Measurements from ENCODE around the gene CLDN9. TPM values are rescaled to one million over a fixed set of nuclear protein-coding genes. Genes with fewer than 3 reads are reported as not detected.
"Not testable (repeated sequence)": the region's sequence is repeated elsewhere in the genome, so short reads cannot be mapped to it uniquely, and the experiment has no call there.

CLDN9 gene
- total and polyA plus RNA-seq, 2 experiments from 2014 or later = 0.09 TPM; not detected in 1

DNA sequence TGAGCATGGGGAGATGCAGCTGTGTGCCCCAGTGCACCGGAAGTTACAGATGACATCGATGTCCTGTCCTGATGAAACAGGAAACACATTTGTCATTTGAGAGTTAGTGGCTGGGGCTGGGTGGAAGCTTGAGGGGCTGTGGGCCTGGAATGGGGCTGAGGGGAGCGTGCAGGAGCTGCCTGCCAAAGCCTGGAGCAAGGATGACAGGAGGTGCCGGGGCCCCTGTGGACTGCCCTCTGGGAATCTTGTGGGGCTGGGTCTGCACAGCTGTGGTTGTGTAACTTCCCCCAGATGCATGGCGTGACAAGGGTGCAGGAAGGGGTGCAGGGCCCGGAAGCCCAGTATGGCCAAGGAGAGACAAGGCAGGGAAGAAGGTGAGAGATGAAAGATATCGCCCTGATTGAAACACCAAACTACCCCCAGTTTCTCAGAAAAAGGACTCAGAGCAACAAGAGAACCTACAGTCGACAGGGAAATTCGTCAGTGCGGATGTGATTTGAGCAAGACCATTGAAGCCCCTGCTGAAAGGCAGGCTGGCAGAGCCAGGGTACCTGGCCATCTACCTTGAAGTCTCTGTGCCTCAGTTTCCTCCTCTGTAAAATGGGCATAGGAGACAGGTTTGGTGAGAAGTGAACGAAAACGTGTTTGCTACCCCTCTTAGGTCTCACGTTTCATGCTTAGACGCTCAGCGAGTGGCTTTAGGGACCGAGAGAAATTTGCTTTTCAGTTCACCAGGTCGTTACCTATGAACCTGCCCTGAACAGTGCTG is 42.4 kb downstream of the CLDN9 start:
- Histone ChIP-seq H3F3A (ENCODE audit: insufficient read depth) (no peaks in the 10 kb centered on the region), H3K4me2 (ENCODE audit: unreplicated experiment) (no peak overlapping the region), H3K36me3 (ENCODE audit: low read depth) (no peaks in the 10 kb centered on the region), H3K27ac (no peak overlapping the region), H3K4me3 (no peak overlapping the region), H3K27me3 (replicated peaks; ENCODE audit: insufficient read depth) (0 out of 2 replicates have a peak, but pooled peaks cover 5% of the 10 kb centered on the region), H3K4me1 (ENCODE audit: insufficient read depth) (no peaks in the 10 kb centered on the region), H4K20me1 (ENCODE audit: insufficient read depth) (no peaks in the 10 kb centered on the region), H3K9me3 (ENCODE audit: low read depth) (no peaks in the 10 kb centered on the region), H3K79me2 (ENCODE audit: insufficient read depth) (no peaks in the 10 kb centered on the region), H2AFZ (no peak overlapping the region), H3K9me2 (ENCODE audit: insufficient read depth) (no peaks in the 10 kb centered on the region), H3K9ac (no peak overlapping the region)
- DNase-seq = no peak
- in situ Hi-C loops (cut with MboI) = no loop called here
- WGBS, 2 experiments (ENCODE audit: low coverage in 1 of 2, low lambda C conversion rate in 2 of 2, missing lambda C conversion rate in 2 of 2) = 80 to 87% methylated on average over 16 to 17 of the region's 17 CpGs
- TF ChIP-seq EZH2phosphoT487 (IDR thresholded peaks at IDR 0.05; ENCODE audit: insufficient read depth, low read depth) (no peak), EZH2 (IDR thresholded peaks at IDR 0.05; ENCODE audit: insufficient read depth, poor library complexity, severe bottlenecking) (no peak)

DNA sequence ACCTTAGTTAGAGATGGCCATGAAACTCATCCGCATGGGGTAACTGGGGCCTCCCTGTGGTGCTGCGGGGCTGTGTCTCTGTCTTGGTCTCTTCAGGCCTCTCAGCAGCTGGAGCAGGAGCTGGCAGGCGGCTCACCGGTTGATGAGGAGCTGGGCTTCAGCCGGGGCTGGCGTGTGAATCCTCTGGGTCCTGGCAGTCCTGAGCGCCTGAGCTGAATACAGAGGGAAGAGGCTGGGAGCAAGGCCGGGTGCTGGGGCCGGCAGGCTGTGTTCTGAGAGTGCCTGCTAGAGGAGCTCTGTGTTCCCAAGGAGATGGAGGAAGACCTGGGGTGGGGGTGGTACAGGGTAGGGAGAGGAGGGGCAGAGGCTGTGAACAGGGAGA is 43.0 kb downstream of the CLDN9 start:
- H3K79me2 ChIP-seq (ENCODE audit: insufficient read depth); H3K4me1 ChIP-seq (ENCODE audit: insufficient read depth); H3K9me3 ChIP-seq (ENCODE audit: low read depth); H4K20me1 ChIP-seq (ENCODE audit: insufficient read depth); DNase-seq; H3F3A ChIP-seq (ENCODE audit: insufficient read depth); H3K4me3 ChIP-seq; in situ Hi-C loops (cut with MboI); H3K27ac ChIP-seq; H3K27me3 ChIP-seq (replicated peaks; ENCODE audit: insufficient read depth); H3K9ac ChIP-seq; H3K36me3 ChIP-seq (ENCODE audit: low read depth); H3K9me2 ChIP-seq (ENCODE audit: insufficient read depth); H2AFZ ChIP-seq; H3K4me2 ChIP-seq (ENCODE audit: unreplicated experiment): not testable (repeated sequence)
- WGBS, 2 experiments (ENCODE audit: low coverage in 1 of 2, low lambda C conversion rate in 2 of 2, missing lambda C conversion rate in 2 of 2) = 29 to 32% methylated on average over 9 of the region's 9 CpGs

- H3K79me2 ChIP-seq (ENCODE audit: insufficient read depth) = no peaks in the 10 kb centered on the region
Measured at GRCh38 chr16:3056336-3057180, 43.8 kb downstream of the CLDN9 start.

GRCh38 chr16:3057181-3058138 is 44.7 kb downstream of the CLDN9 start:
- 90 to 92% methylated on average over 19 to 22 of the region's 22 CpGs for WGBS, 2 experiments (ENCODE audit: low coverage in 1 of 2, low lambda C conversion rate in 2 of 2, missing lambda C conversion rate in 2 of 2)
- H3K27me3 ChIP-seq (replicated peaks; ENCODE audit: insufficient read depth) = no peaks in the 10 kb centered on the region
- no peaks in the 10 kb centered on the region for H3K9me3 ChIP-seq (ENCODE audit: low read depth)
- no peak overlapping the region for H3K9ac ChIP-seq
- no peaks in the 10 kb centered on the region for H3K79me2 ChIP-seq (ENCODE audit: insufficient read depth)
- in situ Hi-C loops (cut with MboI) = no loop called here
- no peaks in the 10 kb centered on the region for H3F3A ChIP-seq (ENCODE audit: insufficient read depth)
- no peak overlapping the region for H3K27ac ChIP-seq
- H3K4me1 ChIP-seq (ENCODE audit: insufficient read depth) = no peaks in the 10 kb centered on the region
- H3K4me3 ChIP-seq = no peak overlapping the region; the same call in 1 of the 2 replicates
- H4K20me1 ChIP-seq (ENCODE audit: insufficient read depth) = no peaks in the 10 kb centered on the region
- no peaks in the 10 kb centered on the region for H3K36me3 ChIP-seq (ENCODE audit: low read depth)
- DNase-seq = no peak
- H3K4me2 ChIP-seq (ENCODE audit: unreplicated experiment) = peak overlapping the region; percentile 81
- no peak overlapping the region for H2AFZ ChIP-seq
- no peaks in the 10 kb centered on the region for H3K9me2 ChIP-seq (ENCODE audit: insufficient read depth)
- TF ChIP-seq EZH2phosphoT487 (IDR thresholded peaks at IDR 0.05; ENCODE audit: insufficient read depth, low read depth) (no peak), EZH2 (IDR thresholded peaks at IDR 0.05; ENCODE audit: insufficient read depth, poor library complexity, severe bottlenecking) (no peak)

More at GRCh38 chr16:3056336-3057180, 43.8 kb downstream of the CLDN9 start:
- Histone ChIP-seq H3K9ac (no peak overlapping the region), H3F3A (ENCODE audit: insufficient read depth) (no peaks in the 10 kb centered on the region), H2AFZ (no peak overlapping the region), H3K9me2 (ENCODE audit: insufficient read depth) (no peaks in the 10 kb centered on the region), H3K36me3 (ENCODE audit: low read depth) (no peaks in the 10 kb centered on the region), H3K4me3 (no peak overlapping the region), H3K27me3 (replicated peaks; ENCODE audit: insufficient read depth) (no peaks in the 10 kb centered on the region), H3K4me1 (ENCODE audit: insufficient read depth) (no peaks in the 10 kb centered on the region), H3K27ac (no peak overlapping the region), H3K4me2 (ENCODE audit: unreplicated experiment) (no peak overlapping the region), H3K9me3 (ENCODE audit: low read depth) (no peaks in the 10 kb centered on the region), H4K20me1 (ENCODE audit: insufficient read depth) (no peaks in the 10 kb centered on the region)
- no peak for TF ChIP-seq EZH2 (IDR thresholded peaks at IDR 0.05; ENCODE audit: insufficient read depth, poor library complexity, severe bottlenecking)
- no peak for TF ChIP-seq EZH2phosphoT487 (IDR thresholded peaks at IDR 0.05; ENCODE audit: insufficient read depth, low read depth)
- no peak for DNase-seq
- WGBS, 2 experiments (ENCODE audit: low coverage in 1 of 2, low lambda C conversion rate in 2 of 2, missing lambda C conversion rate in 2 of 2) = 90 to 91% methylated on average over 19 of the region's 19 CpGs
- in situ Hi-C loops (cut with MboI) = no loop called here

Data from GM23248 (cell line).